ENCODE data around the gene SP140L.

GRCh38 chr2:230327418-230328154, 593 bp downstream of the SP140L start:
- no peak for TF ChIP-seq TAF1 (IDR thresholded peaks at IDR 0.05; ENCODE audit: borderline replicate concordance, low read depth, low read length)
- TF ChIP-seq POLR2AphosphoS5 (IDR thresholded peaks at IDR 0.05; ENCODE audit: low read depth, low read length), result no peak

Data from GM12892 (cell line).